ENCODE results near the gene PRMT5.
A peak's percentile ranks its signal among the peaks of the same experiment; 100 is the strongest.

The PRMT5 gene

GRCh38 chr14:22878271-22879246 is 50.6 kb downstream of the PRMT5 start:
- no peak for FAIRE-seq
- no peak for DNase-seq (ENCODE audit: low spot score)

- no peak for DNase-seq (ENCODE audit: low spot score)
- FAIRE-seq = no peak
These were observed 52.1 kb downstream of the PRMT5 start for GRCh38 chr14:22877000-22877501.

DNA sequence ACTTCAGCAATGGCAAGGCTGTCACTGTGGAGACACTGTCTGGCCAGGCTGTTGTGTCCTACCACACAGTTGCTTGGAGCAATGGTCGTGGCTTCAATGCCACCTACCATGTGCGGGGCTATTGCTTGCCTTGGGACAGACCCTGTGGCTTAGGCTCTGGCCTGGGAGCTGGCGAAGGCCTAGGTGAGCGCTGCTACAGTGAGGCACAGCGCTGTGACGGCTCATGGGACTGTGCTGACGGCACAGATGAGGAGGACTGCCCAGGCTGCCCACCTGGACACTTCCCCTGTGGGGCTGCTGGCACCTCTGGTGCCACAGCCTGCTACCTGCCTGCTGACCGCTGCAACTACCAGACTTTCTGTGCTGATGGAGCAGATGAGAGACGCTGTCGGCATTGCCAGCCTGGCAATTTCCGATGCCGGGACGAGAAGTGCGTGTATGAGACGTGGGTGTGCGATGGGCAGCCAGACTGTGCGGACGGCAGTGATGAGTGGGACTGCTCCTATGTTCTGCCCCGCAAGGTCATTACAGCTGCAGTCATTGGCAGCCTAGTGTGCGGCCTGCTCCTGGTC is 53.3 kb downstream of the PRMT5 start:
- DNase-seq (ENCODE audit: low spot score) (no peak), FAIRE-seq (no peak)

GRCh38 chr14:22875003-22875747 is 54.0 kb downstream of the PRMT5 start:
- DNase-seq (ENCODE audit: low spot score) (no peak), FAIRE-seq (no peak)

- DNase-seq (ENCODE audit: low spot score) (no peak), FAIRE-seq (no peak)
These were observed 56.2 kb downstream of the PRMT5 start for GRCh38 chr14:22872833-22873520.

DNA sequence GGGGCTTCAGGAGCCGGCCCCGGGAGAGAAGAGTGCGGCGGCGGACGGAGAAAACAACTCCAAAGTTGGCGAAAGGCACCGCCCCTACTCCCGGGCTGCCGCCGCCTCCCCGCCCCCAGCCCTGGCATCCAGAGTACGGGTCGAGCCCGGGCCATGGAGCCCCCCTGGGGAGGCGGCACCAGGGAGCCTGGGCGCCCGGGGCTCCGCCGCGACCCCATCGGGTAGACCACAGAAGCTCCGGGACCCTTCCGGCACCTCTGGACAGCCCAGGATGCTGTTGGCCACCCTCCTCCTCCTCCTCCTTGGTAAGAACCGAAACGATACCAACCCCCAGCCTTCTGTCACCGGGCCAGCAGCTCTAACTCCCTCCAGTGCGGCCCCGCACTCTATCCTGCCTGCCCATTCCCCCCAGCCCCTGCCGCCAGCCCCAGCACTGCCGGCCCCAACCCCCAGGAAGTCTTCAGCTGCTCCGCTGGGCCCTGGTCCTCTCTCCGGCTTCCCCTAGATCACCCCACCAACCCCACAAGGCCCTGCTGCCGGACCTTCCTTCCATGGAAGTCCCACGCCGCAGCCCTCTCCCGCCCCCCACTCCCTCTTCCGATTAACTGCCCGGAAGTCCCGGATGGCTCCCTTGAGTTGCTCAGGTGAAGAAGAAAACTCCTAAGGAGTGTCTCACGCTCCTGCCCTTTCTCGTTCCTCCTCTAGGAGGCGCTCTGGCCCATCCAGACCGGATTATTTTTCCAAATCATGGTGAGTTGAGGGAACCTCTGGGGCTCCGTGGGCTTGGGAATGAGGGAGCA is 56.9 kb downstream of the PRMT5 start:
- FAIRE-seq = no peak

GRCh38 chr14:22871224-22872032 is 57.7 kb downstream of the PRMT5 start, which contains the start of gene LRP10:
LRP10 (plus strand) TSS chr14:22871740; CDS start chr14:22872304, 564 bp downstream.
- peak; percentile 58 for DNase-seq (ENCODE audit: low spot score)
- FAIRE-seq = no peak

More for the DNA sequence above, 56.9 kb downstream of the PRMT5 start:
- DNase-seq (ENCODE audit: low spot score) = peak; percentile 58

GRCh38 chr14:22870811-22871223 is 58.4 kb downstream of the PRMT5 start:
- no peak for FAIRE-seq
- DNase-seq (ENCODE audit: low spot score) = no peak

All from RCC 7860 (cell line).